ENCODE results near the gene LRMDA. TPM values are rescaled to one million over a fixed set of nuclear protein-coding genes. Genes with fewer than 3 reads are reported as not detected.
A peak's percentile ranks its signal among the peaks of the same experiment; 100 is the strongest.

The LRMDA gene
- total RNA-seq, 1 experiment from 2014 or later, result not detected

- no peak for DNase-seq
- H3K4me3 ChIP-seq (ENCODE audit: low read length), result no peak overlapping the region
- no peak overlapping the region for H2AFZ ChIP-seq (ENCODE audit: low read length)
- no peaks in the 10 kb centered on the region for H3K9me2 ChIP-seq (replicated peaks; ENCODE audit: insufficient read depth, low read length)
- H4K20me1 ChIP-seq (ENCODE audit: insufficient read depth, low read depth, low read length), result no peaks in the 10 kb centered on the region
- no peaks in the 10 kb centered on the region for H3K27me3 ChIP-seq (ENCODE audit: low read length)
- H3K9me3 ChIP-seq (ENCODE audit: low read length), result no peaks in the 10 kb centered on the region
- H3K27ac ChIP-seq (ENCODE audit: low read length), result no peak overlapping the region
- no peak overlapping the region for H3K4me2 ChIP-seq (ENCODE audit: low read depth, low read length, poor library complexity, severe bottlenecking)
- no peak overlapping the region for H3K9ac ChIP-seq (ENCODE audit: low read length)
- no peaks in the 10 kb centered on the region for H3K79me2 ChIP-seq (ENCODE audit: low read length)
- H3K4me1 ChIP-seq (ENCODE audit: low read length), result no peaks in the 10 kb centered on the region
- H3K36me3 ChIP-seq (ENCODE audit: insufficient read depth, low read length), result no peaks in the 10 kb centered on the region
Observed at GRCh38 chr10:76301950-76302349, 870.5 kb downstream of the LRMDA start.

- no peaks in the 10 kb centered on the region for H3K9me2 ChIP-seq (replicated peaks; ENCODE audit: insufficient read depth, low read length)
- no peaks in the 10 kb centered on the region for H3K79me2 ChIP-seq (ENCODE audit: low read length)
- no peaks in the 10 kb centered on the region for H4K20me1 ChIP-seq (ENCODE audit: insufficient read depth, low read depth, low read length)
- H3K27ac ChIP-seq (ENCODE audit: low read length), result no peak overlapping the region
- no peak overlapping the region for H2AFZ ChIP-seq (ENCODE audit: low read length)
- no peak overlapping the region for H3K9ac ChIP-seq (ENCODE audit: low read length)
- no peaks in the 10 kb centered on the region for H3K4me1 ChIP-seq (ENCODE audit: low read length)
- H3K9me3 ChIP-seq (ENCODE audit: low read length), result no peaks in the 10 kb centered on the region
- no peaks in the 10 kb centered on the region for H3K36me3 ChIP-seq (ENCODE audit: insufficient read depth, low read length)
- no peak overlapping the region for H3K4me3 ChIP-seq (ENCODE audit: low read length)
- H3K4me2 ChIP-seq (ENCODE audit: low read depth, low read length, poor library complexity, severe bottlenecking), result no peak overlapping the region
- DNase-seq, result no peak
- no peaks in the 10 kb centered on the region for H3K27me3 ChIP-seq (ENCODE audit: low read length)
Observed at GRCh38 chr10:76302481-76302880, 871.1 kb downstream of the LRMDA start.

GRCh38 chr10:76302961-76303630, 871.7 kb downstream of the LRMDA start:
- no peak overlapping the region for H2AFZ ChIP-seq (ENCODE audit: low read length)
- no peaks in the 10 kb centered on the region for H4K20me1 ChIP-seq (ENCODE audit: insufficient read depth, low read depth, low read length)
- H3K4me1 ChIP-seq (ENCODE audit: low read length), result no peaks in the 10 kb centered on the region
- no peak overlapping the region for H3K9ac ChIP-seq (ENCODE audit: low read length)
- no peaks in the 10 kb centered on the region for H3K27me3 ChIP-seq (ENCODE audit: low read length)
- no peaks in the 10 kb centered on the region for H3K36me3 ChIP-seq (ENCODE audit: insufficient read depth, low read length)
- no peak overlapping the region for H3K4me3 ChIP-seq (ENCODE audit: low read length)
- no peak overlapping the region for H3K4me2 ChIP-seq (ENCODE audit: low read depth, low read length, poor library complexity, severe bottlenecking)
- no peak for DNase-seq
- no peaks in the 10 kb centered on the region for H3K9me3 ChIP-seq (ENCODE audit: low read length)
- no peak overlapping the region for H3K27ac ChIP-seq (ENCODE audit: low read length)
- no peaks in the 10 kb centered on the region for H3K9me2 ChIP-seq (replicated peaks; ENCODE audit: insufficient read depth, low read length)
- no peaks in the 10 kb centered on the region for H3K79me2 ChIP-seq (ENCODE audit: low read length)

GRCh38 chr10:76303682-76304316, 872.4 kb downstream of the LRMDA start:
- H3K4me2 ChIP-seq (ENCODE audit: low read depth, low read length, poor library complexity, severe bottlenecking), result no peak overlapping the region
- DNase-seq, result peak; percentile 83
- no peaks in the 10 kb centered on the region for H3K79me2 ChIP-seq (ENCODE audit: low read length)
- H3K9me3 ChIP-seq (ENCODE audit: low read length), result no peaks in the 10 kb centered on the region
- H3K4me3 ChIP-seq (ENCODE audit: low read length), result no peak overlapping the region
- no peaks in the 10 kb centered on the region for H3K27me3 ChIP-seq (ENCODE audit: low read length)
- H4K20me1 ChIP-seq (ENCODE audit: insufficient read depth, low read depth, low read length), result no peaks in the 10 kb centered on the region
- no peak overlapping the region for H2AFZ ChIP-seq (ENCODE audit: low read length)
- H3K27ac ChIP-seq (ENCODE audit: low read length), result no peak overlapping the region
- H3K36me3 ChIP-seq (ENCODE audit: insufficient read depth, low read length), result no peaks in the 10 kb centered on the region
- no peaks in the 10 kb centered on the region for H3K4me1 ChIP-seq (ENCODE audit: low read length)
- H3K9ac ChIP-seq (ENCODE audit: low read length), result no peak overlapping the region
- H3K9me2 ChIP-seq (replicated peaks; ENCODE audit: insufficient read depth, low read length), result no peaks in the 10 kb centered on the region

GRCh38 chr10:76305930-76306615, 874.6 kb downstream of the LRMDA start:
- Histone ChIP-seq H3K36me3 (ENCODE audit: insufficient read depth, low read length) (no peaks in the 10 kb centered on the region), H3K9me3 (ENCODE audit: low read length) (no peaks in the 10 kb centered on the region), H2AFZ (ENCODE audit: low read length) (no peak overlapping the region), H3K4me2 (ENCODE audit: low read depth, low read length, poor library complexity, severe bottlenecking) (no peak overlapping the region), H3K9me2 (replicated peaks; ENCODE audit: insufficient read depth, low read length) (no peaks in the 10 kb centered on the region), H3K4me1 (ENCODE audit: low read length) (no peaks in the 10 kb centered on the region), H3K4me3 (ENCODE audit: low read length) (no peak overlapping the region), H3K27ac (ENCODE audit: low read length) (no peak overlapping the region), H4K20me1 (ENCODE audit: insufficient read depth, low read depth, low read length) (no peaks in the 10 kb centered on the region), H3K27me3 (ENCODE audit: low read length) (no peaks in the 10 kb centered on the region), H3K79me2 (ENCODE audit: low read length) (no peaks in the 10 kb centered on the region), H3K9ac (ENCODE audit: low read length) (no peak overlapping the region)
- no peak for DNase-seq

GRCh38 chr10:76306856-76307255, 875.4 kb downstream of the LRMDA start:
- Histone ChIP-seq H3K27me3 (ENCODE audit: low read length) (no peaks in the 10 kb centered on the region), H4K20me1 (ENCODE audit: insufficient read depth, low read depth, low read length) (no peaks in the 10 kb centered on the region), H3K4me1 (ENCODE audit: low read length) (no peaks in the 10 kb centered on the region), H3K9me2 (replicated peaks; ENCODE audit: insufficient read depth, low read length) (no peaks in the 10 kb centered on the region), H3K9me3 (ENCODE audit: low read length) (no peaks in the 10 kb centered on the region), H3K36me3 (ENCODE audit: insufficient read depth, low read length) (no peaks in the 10 kb centered on the region), H3K9ac (ENCODE audit: low read length) (no peak overlapping the region), H2AFZ (ENCODE audit: low read length) (no peak overlapping the region), H3K4me3 (ENCODE audit: low read length) (no peak overlapping the region), H3K27ac (ENCODE audit: low read length) (no peak overlapping the region), H3K79me2 (ENCODE audit: low read length) (no peaks in the 10 kb centered on the region), H3K4me2 (ENCODE audit: low read depth, low read length, poor library complexity, severe bottlenecking) (no peak overlapping the region)
- no peak for DNase-seq

GRCh38 chr10:76309070-76309469, 877.6 kb downstream of the LRMDA start:
- Histone ChIP-seq H3K27me3 (ENCODE audit: low read length) (no peaks in the 10 kb centered on the region), H3K4me2 (ENCODE audit: low read depth, low read length, poor library complexity, severe bottlenecking) (no peak overlapping the region), H3K36me3 (ENCODE audit: insufficient read depth, low read length) (no peaks in the 10 kb centered on the region), H3K4me1 (ENCODE audit: low read length) (no peaks in the 10 kb centered on the region), H3K4me3 (ENCODE audit: low read length) (no peak overlapping the region), H3K9me2 (replicated peaks; ENCODE audit: insufficient read depth, low read length) (no peaks in the 10 kb centered on the region), H3K9ac (ENCODE audit: low read length) (no peak overlapping the region), H3K79me2 (ENCODE audit: low read length) (no peaks in the 10 kb centered on the region), H3K9me3 (ENCODE audit: low read length) (no peaks in the 10 kb centered on the region), H2AFZ (ENCODE audit: low read length) (no peak overlapping the region), H3K27ac (ENCODE audit: low read length) (no peak overlapping the region), H4K20me1 (ENCODE audit: insufficient read depth, low read depth, low read length) (no peaks in the 10 kb centered on the region)
- DNase-seq, result no peak

GRCh38 chr10:76309741-76310587, 878.5 kb downstream of the LRMDA start:
- H3K36me3 ChIP-seq (ENCODE audit: insufficient read depth, low read length), result no peaks in the 10 kb centered on the region
- no peak overlapping the region for H3K9ac ChIP-seq (ENCODE audit: low read length)
- no peaks in the 10 kb centered on the region for H3K79me2 ChIP-seq (ENCODE audit: low read length)
- no peak overlapping the region for H2AFZ ChIP-seq (ENCODE audit: low read length)
- H3K27me3 ChIP-seq (ENCODE audit: low read length), result no peaks in the 10 kb centered on the region
- no peak for DNase-seq
- no peaks in the 10 kb centered on the region for H3K9me3 ChIP-seq (ENCODE audit: low read length)
- no peaks in the 10 kb centered on the region for H4K20me1 ChIP-seq (ENCODE audit: insufficient read depth, low read depth, low read length)
- H3K9me2 ChIP-seq (replicated peaks; ENCODE audit: insufficient read depth, low read length), result no peaks in the 10 kb centered on the region
- no peaks in the 10 kb centered on the region for H3K4me1 ChIP-seq (ENCODE audit: low read length)
- H3K4me2 ChIP-seq (ENCODE audit: low read depth, low read length, poor library complexity, severe bottlenecking), result no peak overlapping the region
- H3K27ac ChIP-seq (ENCODE audit: low read length), result no peak overlapping the region
- H3K4me3 ChIP-seq (ENCODE audit: low read length), result no peak overlapping the region
